Measurements from ENCODE around the gene OR5H6.
"Not testable (repeated sequence)": the region's sequence is repeated elsewhere in the genome, so short reads cannot be mapped to it uniquely, and the experiment has no call there.

Gene OR5H6

GRCh38 chr3:98240131-98240530 is 23.9 kb upstream of the OR5H6 start:
- Histone ChIP-seq H3K4me1 (no peaks in the 10 kb centered on the region), H3K36me3 (no peaks in the 10 kb centered on the region), H3K27me3 (no peaks in the 10 kb centered on the region), H3K4me3 (no peak overlapping the region), H3K27ac (no peak overlapping the region), H3K9me3 (no peaks in the 10 kb centered on the region)
- TF ChIP-seq, protein P1, sequence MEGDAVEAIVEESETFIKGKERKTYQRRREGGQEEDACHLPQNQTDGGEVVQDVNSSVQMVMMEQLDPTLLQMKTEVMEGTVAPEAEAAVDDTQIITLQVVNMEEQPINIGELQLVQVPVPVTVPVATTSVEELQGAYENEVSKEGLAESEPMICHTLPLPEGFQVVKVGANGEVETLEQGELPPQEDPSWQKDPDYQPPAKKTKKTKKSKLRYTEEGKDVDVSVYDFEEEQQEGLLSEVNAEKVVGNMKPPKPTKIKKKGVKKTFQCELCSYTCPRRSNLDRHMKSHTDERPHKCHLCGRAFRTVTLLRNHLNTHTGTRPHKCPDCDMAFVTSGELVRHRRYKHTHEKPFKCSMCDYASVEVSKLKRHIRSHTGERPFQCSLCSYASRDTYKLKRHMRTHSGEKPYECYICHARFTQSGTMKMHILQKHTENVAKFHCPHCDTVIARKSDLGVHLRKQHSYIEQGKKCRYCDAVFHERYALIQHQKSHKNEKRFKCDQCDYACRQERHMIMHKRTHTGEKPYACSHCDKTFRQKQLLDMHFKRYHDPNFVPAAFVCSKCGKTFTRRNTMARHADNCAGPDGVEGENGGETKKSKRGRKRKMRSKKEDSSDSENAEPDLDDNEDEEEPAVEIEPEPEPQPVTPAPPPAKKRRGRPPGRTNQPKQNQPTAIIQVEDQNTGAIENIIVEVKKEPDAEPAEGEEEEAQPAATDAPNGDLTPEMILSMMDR (IDR thresholded peaks at IDR 0.05) = no peak
- intact Hi-C loops (cut with DNase I; ENCODE audit: low total_unique reads) = no loop called here
- no peak for DNase-seq

GRCh38 chr3:98242155-98242554 is 21.9 kb upstream of the OR5H6 start:
- no peak for DNase-seq

GRCh38 chr3:98243843-98244242 is 20.2 kb upstream of the OR5H6 start:
- TF ChIP-seq, protein P1 (IDR thresholded peaks at IDR 0.05) = no peak
- Histone ChIP-seq H3K4me3 (no peak overlapping the region), H3K4me1 (no peaks in the 10 kb centered on the region), H3K27ac (no peak overlapping the region), H3K27me3 (no peaks in the 10 kb centered on the region), H3K9me3 (no peaks in the 10 kb centered on the region), H3K36me3 (no peaks in the 10 kb centered on the region)
- intact Hi-C loops (cut with DNase I; ENCODE audit: low total_unique reads) = no loop called here
- DNase-seq = no peak

More at GRCh38 chr3:98242155-98242554, 21.9 kb upstream of the OR5H6 start:
- intact Hi-C loops (cut with DNase I; ENCODE audit: low total_unique reads) = no loop called here
- Histone ChIP-seq H3K4me3 (no peak overlapping the region), H3K27me3 (no peaks in the 10 kb centered on the region), H3K9me3 (no peaks in the 10 kb centered on the region), H3K36me3 (no peaks in the 10 kb centered on the region), H3K4me1 (no peaks in the 10 kb centered on the region), H3K27ac (no peak overlapping the region)
- TF ChIP-seq, protein P1 (IDR thresholded peaks at IDR 0.05) = no peak

DNA sequence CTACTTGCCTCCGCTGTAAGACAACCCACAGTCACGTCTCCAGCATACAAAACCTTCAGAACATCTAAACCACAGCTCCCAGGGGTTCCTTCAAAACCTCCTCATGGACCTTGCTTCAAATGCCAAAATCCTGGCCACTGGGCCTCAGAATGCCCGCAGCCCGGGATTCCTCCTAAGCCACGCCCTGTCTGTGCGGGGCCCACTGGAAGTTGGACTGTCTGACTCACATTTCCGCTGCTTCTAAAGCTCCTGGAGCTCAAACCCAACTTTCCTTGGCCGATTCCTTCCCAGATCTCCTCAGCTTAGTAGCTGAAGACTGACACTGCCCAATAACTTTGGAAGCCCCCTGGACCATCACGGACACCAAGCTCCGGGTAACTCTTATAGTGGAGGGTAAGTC is 17.9 kb upstream of the OR5H6 start:
- no peaks in the 10 kb centered on the region for H3K4me1 ChIP-seq
- no peak for DNase-seq
- no peak overlapping the region for H3K4me3 ChIP-seq
- H3K9me3 ChIP-seq = no peaks in the 10 kb centered on the region
- H3K27ac ChIP-seq = no peak overlapping the region
- intact Hi-C loops (cut with DNase I; ENCODE audit: low total_unique reads) = no loop called here
- H3K36me3 ChIP-seq = no peaks in the 10 kb centered on the region
- no peaks in the 10 kb centered on the region for H3K27me3 ChIP-seq
- TF ChIP-seq, protein P1 (IDR thresholded peaks at IDR 0.05) = no peak

DNA sequence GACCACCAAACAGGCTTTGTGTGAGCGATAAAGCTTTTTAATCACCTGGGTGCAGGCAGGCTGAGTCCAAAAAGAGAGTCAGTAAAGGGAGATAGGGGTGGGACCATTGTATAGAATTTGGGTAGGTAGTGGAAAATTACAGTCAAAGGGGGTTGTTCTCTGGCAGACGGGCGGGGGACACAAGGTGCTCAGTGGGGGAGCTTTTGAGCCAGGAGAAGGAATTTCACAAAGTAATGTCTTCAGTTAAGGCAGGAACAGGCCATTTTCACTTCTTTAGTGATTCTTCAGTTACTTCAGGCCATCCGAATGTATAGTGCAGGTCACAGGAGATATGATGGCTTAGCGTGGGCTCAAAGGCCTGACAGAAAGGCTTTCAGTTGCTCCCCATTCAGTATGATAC is 8.0 kb upstream of the OR5H6 start:
- H3K36me3 ChIP-seq; H3K27ac ChIP-seq; DNase-seq; H3K4me3 ChIP-seq; H3K27me3 ChIP-seq; H3K4me1 ChIP-seq; intact Hi-C loops (cut with DNase I; ENCODE audit: low total_unique reads); H3K9me3 ChIP-seq: not testable (repeated sequence)

DNA sequence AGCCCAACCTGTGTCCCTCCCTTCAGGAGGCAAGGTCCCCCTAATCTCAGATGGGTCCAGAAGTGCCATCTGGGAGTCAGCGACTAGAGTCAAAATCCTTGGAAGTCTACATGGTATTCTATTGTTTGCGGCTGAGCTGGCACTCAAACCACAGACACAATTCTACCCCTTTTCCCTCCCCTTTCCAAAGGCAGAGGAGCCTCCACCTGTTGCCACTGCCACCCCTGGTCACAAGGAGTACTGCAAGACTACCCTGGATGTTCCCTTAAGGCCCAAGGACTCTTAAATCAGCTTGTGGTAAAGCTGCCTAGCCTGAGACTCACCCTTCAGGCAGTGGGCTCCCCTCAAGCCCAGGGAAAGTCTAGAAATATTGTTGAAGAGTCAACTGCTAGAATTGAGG is 4.3 kb upstream of the OR5H6 start:
- H3K27me3 ChIP-seq = no peaks in the 10 kb centered on the region
- DNase-seq = no peak
- intact Hi-C loops (cut with DNase I; ENCODE audit: low total_unique reads) = no loop called here
- H3K4me3 ChIP-seq = no peak overlapping the region
- TF ChIP-seq, protein P1 (IDR thresholded peaks at IDR 0.05) = no peak
- no peaks in the 10 kb centered on the region for H3K4me1 ChIP-seq
- H3K36me3 ChIP-seq = no peaks in the 10 kb centered on the region
- H3K27ac ChIP-seq = no peak overlapping the region
- no peaks in the 10 kb centered on the region for H3K9me3 ChIP-seq

All from tibial artery (tissue), 4 donors.